Rectal smooth muscle tissue (tissue), 1 donor: ENCODE measurements around the gene MDN1.
"Not testable (repeated sequence)": the region's sequence is repeated elsewhere in the genome, so short reads cannot be mapped to it uniquely, and the experiment has no call there.

ENCODE experiments used
- H3K27ac ChIP-seq: one replicate; pipeline ENCODE4 v1.7.0; 2013; ENCODE audit warnings: low read depth, low read length, inconsistent platforms
- H3K27me3 ChIP-seq: one replicate; pipeline ENCODE4 v1.7.0; 2013; ENCODE audit warnings: low read length; ENCODE audit not compliant: control insufficient read depth, insufficient read depth
- H3K36me3 ChIP-seq: one replicate; pipeline ENCODE4 v1.7.0; 2013; ENCODE audit warnings: low read length; ENCODE audit not compliant: control insufficient read depth, insufficient read depth
- H3K4me1 ChIP-seq: one replicate; pipeline ENCODE4 v1.7.0; 2013; ENCODE audit warnings: low read length; ENCODE audit not compliant: control insufficient read depth, insufficient read depth
- H3K4me3 ChIP-seq: one replicate; pipeline ENCODE4 v1.7.0; 2013; ENCODE audit warnings: low read length
- H3K9ac ChIP-seq: one replicate; pipeline ENCODE4 v1.7.0; 2013; ENCODE audit warnings: low read length

Gene MDN1

GRCh38 chr6:89819336-89820130 lies at the start of gene MDN1:
MDN1 (minus strand) TSS chr6:89819794; CDS start chr6:89819607, 187 bp downstream.
- peaks cover 5% of the 10 kb centered on the region for H3K4me1 ChIP-seq
- no peaks in the 10 kb centered on the region for H3K36me3 ChIP-seq
- H3K9ac ChIP-seq, result peak within 1 kb of the TSS; percentile 74
- H3K27ac ChIP-seq, result peak within 1 kb of the TSS; percentile 83
- H3K27me3 ChIP-seq, result no peaks in the 10 kb centered on the region
- peak within 1 kb of the TSS; percentile 74 for H3K4me3 ChIP-seq

GRCh38 chr6:89866024-89866678 lies 46.6 kb upstream of the MDN1 start:
- H3K27me3 ChIP-seq, result no peaks in the 10 kb centered on the region
- no peak overlapping the region for H3K9ac ChIP-seq
- H3K4me1 ChIP-seq, result no peaks in the 10 kb centered on the region
- peaks cover 21% of the 10 kb centered on the region for H3K36me3 ChIP-seq
- no peak overlapping the region for H3K27ac ChIP-seq
- H3K4me3 ChIP-seq, result no peak overlapping the region

GRCh38 chr6:89862698-89863097 lies 43.1 kb upstream of the MDN1 start:
- Histone ChIP-seq H3K4me3 (no peak overlapping the region), H3K9ac (no peak overlapping the region), H3K4me1 (no peaks in the 10 kb centered on the region), H3K27me3 (no peaks in the 10 kb centered on the region), H3K27ac (no peak overlapping the region), H3K36me3 (peaks cover 29% of the 10 kb centered on the region)

GRCh38 chr6:89862273-89862672 lies 42.7 kb upstream of the MDN1 start:
- no peak overlapping the region for H3K27ac ChIP-seq
- no peak overlapping the region for H3K9ac ChIP-seq
- no peaks in the 10 kb centered on the region for H3K4me1 ChIP-seq
- H3K36me3 ChIP-seq, result peaks cover 29% of the 10 kb centered on the region
- no peaks in the 10 kb centered on the region for H3K27me3 ChIP-seq
- no peak overlapping the region for H3K4me3 ChIP-seq

GRCh38 chr6:89859744-89860143 lies 40.1 kb upstream of the MDN1 start:
- no peaks in the 10 kb centered on the region for H3K27me3 ChIP-seq
- peaks cover 32% of the 10 kb centered on the region for H3K36me3 ChIP-seq
- no peak overlapping the region for H3K4me3 ChIP-seq
- H3K9ac ChIP-seq, result no peak overlapping the region
- no peaks in the 10 kb centered on the region for H3K4me1 ChIP-seq
- H3K27ac ChIP-seq, result no peak overlapping the region

GRCh38 chr6:89858041-89858440 lies 38.4 kb upstream of the MDN1 start:
- no peak overlapping the region for H3K9ac ChIP-seq
- H3K27me3 ChIP-seq, result no peaks in the 10 kb centered on the region
- no peaks in the 10 kb centered on the region for H3K4me1 ChIP-seq
- no peak overlapping the region for H3K27ac ChIP-seq
- H3K36me3 ChIP-seq, result peaks cover 30% of the 10 kb centered on the region
- H3K4me3 ChIP-seq, result no peak overlapping the region

GRCh38 chr6:89853068-89853467 lies 33.5 kb upstream of the MDN1 start:
- no peak overlapping the region for H3K4me3 ChIP-seq
- no peak overlapping the region for H3K27ac ChIP-seq
- no peaks in the 10 kb centered on the region for H3K27me3 ChIP-seq
- H3K9ac ChIP-seq, result no peak overlapping the region
- no peaks in the 10 kb centered on the region for H3K4me1 ChIP-seq
- H3K36me3 ChIP-seq, result peaks cover 9% of the 10 kb centered on the region

GRCh38 chr6:89847513-89847912 lies 27.9 kb upstream of the MDN1 start:
- not testable (repeated sequence) for H3K27ac ChIP-seq, H3K27me3 ChIP-seq, H3K9ac ChIP-seq, H3K36me3 ChIP-seq, H3K4me1 ChIP-seq, H3K4me3 ChIP-seq

- Histone ChIP-seq H3K4me3 (no peak overlapping the region), H3K27me3 (no peaks in the 10 kb centered on the region), H3K27ac (no peak overlapping the region), H3K36me3 (no peaks in the 10 kb centered on the region), H3K4me1 (peaks cover 5% of the 10 kb centered on the region), H3K9ac (no peak overlapping the region)
Observed at GRCh38 chr6:89843070-89843469, 23.5 kb upstream of the MDN1 start.

- Histone ChIP-seq H3K4me3 (no peak overlapping the region), H3K27ac (no peak overlapping the region), H3K27me3 (no peaks in the 10 kb centered on the region), H3K9ac (no peak overlapping the region), H3K4me1 (peaks cover 5% of the 10 kb centered on the region), H3K36me3 (no peaks in the 10 kb centered on the region)
Observed at GRCh38 chr6:89842228-89842627, 22.6 kb upstream of the MDN1 start.

GRCh38 chr6:89840538-89840937 lies 20.9 kb upstream of the MDN1 start:
- Histone ChIP-seq H3K9ac (no peak overlapping the region), H3K27me3 (no peaks in the 10 kb centered on the region), H3K36me3 (no peaks in the 10 kb centered on the region), H3K27ac (no peak overlapping the region), H3K4me1 (peaks cover 5% of the 10 kb centered on the region), H3K4me3 (no peak overlapping the region)

- Histone ChIP-seq H3K27me3 (no peaks in the 10 kb centered on the region), H3K4me3 (no peak overlapping the region), H3K27ac (no peak overlapping the region), H3K36me3 (peaks cover 5% of the 10 kb centered on the region), H3K9ac (no peak overlapping the region), H3K4me1 (no peaks in the 10 kb centered on the region)
Observed at GRCh38 chr6:89836639-89837222, 17.1 kb upstream of the MDN1 start.
